HUES64 (cell line): ENCODE results near the gene PNCK.
"Not testable (repeated sequence)": the region's sequence is repeated elsewhere in the genome, so short reads cannot be mapped to it uniquely, and the experiment has no call there.

Experiments used
- H3K27ac ChIP-seq: 2 replicates; pipeline ENCODE4 v1.7.0; 2013; ENCODE audit warnings: low read depth, low read length, inconsistent platforms
- H3K27me3 ChIP-seq: 2 replicates; pipeline ENCODE4 v1.6.1; 2013; ENCODE audit warnings: mild to moderate bottlenecking, low read length; ENCODE audit not compliant: insufficient read depth
- H3K36me3 ChIP-seq: 2 replicates; pipeline ENCODE4 v1.6.1; 2013; ENCODE audit warnings: mild to moderate bottlenecking, low read length; ENCODE audit not compliant: insufficient read depth
- H3K4me1 ChIP-seq: 2 replicates; pipeline ENCODE4 v1.6.1; 2013; ENCODE audit warnings: mild to moderate bottlenecking, low read length, moderate library complexity; ENCODE audit not compliant: insufficient read depth
- H3K4me3 ChIP-seq: 2 replicates; pipeline ENCODE4 v1.5.1; 2013; ENCODE audit warnings: mild to moderate bottlenecking, low read length, moderate library complexity
- H3K9ac ChIP-seq: 2 replicates; pipeline ENCODE4 v1.6.1; 2013; ENCODE audit warnings: mild to moderate bottlenecking, low read depth, low read length
- H3K9me3 ChIP-seq: 2 replicates; pipeline ENCODE4 v1.6.1; 2013; ENCODE audit warnings: low read depth, low read length; ENCODE audit not compliant: insufficient read depth
- WGBS: fragments of 150-250, 120-280 bp; methylation state at CpG from one replicate; pipeline ENCODE4 v1.1.7; 2013; ENCODE audit warnings: missing lambda C conversion rate; 5-methylcytosine and 5-hydroxymethylcytosine counted together

PNCK gene

DNA sequence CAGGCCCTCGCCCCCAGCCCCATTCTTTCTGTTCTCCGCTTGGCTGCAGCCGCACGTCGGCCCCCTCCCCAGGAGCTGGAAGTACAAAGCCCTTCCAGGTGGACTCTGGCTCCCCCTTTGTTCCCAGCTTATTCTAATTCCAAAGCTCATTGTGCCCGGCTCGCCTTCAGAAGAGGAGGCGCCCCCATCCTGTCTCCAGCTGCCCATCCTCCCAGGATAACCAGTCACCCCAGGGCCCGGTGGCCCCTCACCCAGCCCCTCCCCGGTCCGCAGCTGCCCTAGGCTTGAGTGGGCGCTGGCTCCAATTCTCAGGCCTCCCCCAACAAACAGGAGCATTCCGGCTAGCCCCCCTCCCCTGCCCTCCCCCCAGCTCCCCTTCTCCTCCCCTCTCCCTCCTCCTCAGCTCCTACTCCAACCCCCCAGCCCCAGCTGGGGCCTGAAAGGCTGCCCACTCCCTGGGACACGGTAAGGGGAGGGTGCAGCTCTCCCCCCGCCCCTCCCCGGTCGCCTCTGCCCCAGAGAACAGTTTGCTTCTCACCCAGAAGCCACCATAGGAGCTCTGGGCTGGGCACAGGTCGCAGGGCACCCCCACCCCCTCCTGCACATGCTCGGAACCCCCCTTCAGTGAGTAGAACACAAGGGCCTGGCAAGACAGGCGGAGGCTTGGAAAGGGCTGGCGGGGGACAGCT lies 11.0 kb upstream of the PNCK start:
- Histone ChIP-seq H3K9ac (peak overlapping the region; percentile 60), H3K4me3 (peak overlapping the region; percentile 36), H3K27me3 (no peaks in the 10 kb centered on the region), H3K27ac (peak overlapping the region; percentile 92), H3K4me1 (peaks cover 22% of the 10 kb centered on the region; the same call in 1 of the 2 replicates), H3K9me3 (no peaks in the 10 kb centered on the region), H3K36me3 (no peaks in the 10 kb centered on the region)
- WGBS: 2% methylated on average over 17 of the region's 21 CpGs

DNA sequence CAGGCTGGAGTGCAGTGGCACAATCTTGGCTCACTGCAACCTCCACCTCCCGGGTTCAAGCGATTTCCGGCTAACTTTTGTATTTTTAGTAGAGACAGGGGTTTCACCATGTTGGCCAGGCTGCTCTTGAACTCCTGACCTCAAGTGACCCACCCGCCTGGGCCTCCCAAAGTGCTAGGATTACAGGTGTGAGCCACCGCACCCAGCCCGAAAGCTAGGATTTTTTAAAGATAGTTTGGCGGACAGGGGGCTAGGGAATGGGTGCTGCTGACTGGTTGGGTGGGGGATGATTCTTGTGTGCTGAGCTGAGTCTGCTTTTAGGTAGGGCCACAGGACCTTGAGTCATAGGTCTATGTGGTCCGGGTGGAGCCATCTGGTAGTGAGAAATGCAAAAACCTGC lies 9.9 kb upstream of the PNCK start:
- not testable (repeated sequence) for H3K36me3 ChIP-seq
- H3K27ac ChIP-seq: peak overlapping the region; percentile 92; the same call in 1 of the 2 replicates
- WGBS: 89% methylated on average over 8 of the region's 8 CpGs

DNA sequence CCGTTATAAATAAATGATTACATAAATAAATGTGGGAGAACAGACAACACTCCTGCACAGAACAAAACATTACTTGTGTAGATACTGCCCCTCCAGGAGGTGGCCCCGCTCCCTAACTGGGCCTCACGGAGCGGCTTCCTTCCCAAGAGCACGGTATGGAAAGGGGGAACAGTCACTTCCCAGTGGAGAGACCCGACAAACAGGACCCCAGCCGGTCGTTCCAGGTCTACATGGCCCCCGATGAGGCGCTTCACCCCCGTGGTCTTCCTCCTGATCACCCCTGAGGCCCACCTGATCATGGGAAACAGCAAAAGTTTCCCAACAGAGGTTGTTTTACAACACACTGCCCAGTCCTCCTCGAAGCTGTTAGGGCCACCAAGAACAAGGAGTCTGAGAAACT lies 7.6 kb upstream of the PNCK start:
- 88% methylated on average over 11 of the region's 12 CpGs for WGBS
- Histone ChIP-seq H3K9ac (no peak overlapping the region), H3K4me3 (no peak overlapping the region), H3K9me3 (no peaks in the 10 kb centered on the region), H3K27me3 (no peaks in the 10 kb centered on the region), H3K27ac (no peak overlapping the region), H3K4me1 (peaks cover 16% of the 10 kb centered on the region; the same call in 1 of the 2 replicates), H3K36me3 (no peaks in the 10 kb centered on the region)

More for the DNA sequence above, 9.9 kb upstream of the PNCK start:
- not testable (repeated sequence) for H3K9me3 ChIP-seq, H3K9ac ChIP-seq, H3K27me3 ChIP-seq, H3K4me3 ChIP-seq
- peaks cover 22% of the 10 kb centered on the region; the same call in 1 of the 2 replicates for H3K4me1 ChIP-seq

DNA sequence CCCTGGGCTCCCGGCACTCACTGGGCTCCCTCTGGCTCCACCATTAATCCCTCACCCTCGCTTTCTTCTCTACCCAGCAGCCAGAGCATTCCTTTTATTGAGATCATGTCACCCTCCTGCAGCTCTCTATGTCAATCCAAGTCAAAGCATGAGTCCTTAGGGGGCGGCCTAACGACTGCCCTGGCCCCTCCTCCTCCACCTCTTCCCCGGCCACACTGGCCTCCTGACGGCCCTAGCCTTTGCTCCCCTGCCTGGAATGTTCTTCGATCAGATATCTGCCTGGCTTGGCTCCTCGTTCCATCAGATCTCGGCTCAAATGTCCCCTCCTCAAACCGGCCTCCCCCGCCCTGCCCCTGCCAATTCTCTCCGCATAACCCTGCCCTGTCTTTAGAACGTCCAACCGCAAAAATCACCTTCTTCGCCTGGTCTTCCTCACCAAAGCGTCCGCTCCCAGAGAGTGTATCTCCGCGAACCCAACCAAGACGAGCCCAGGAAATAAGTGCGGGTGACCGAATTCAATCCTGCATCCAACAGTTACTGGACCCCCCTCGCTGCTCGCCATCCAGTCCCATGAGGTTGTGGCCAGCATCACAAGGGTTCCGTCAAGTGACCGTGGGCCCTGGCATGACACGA lies 722 bp upstream of the PNCK start:
- H3K27me3 ChIP-seq: peaks cover 10% of the 10 kb centered on the region
- H3K9ac ChIP-seq: no peak overlapping the region
- H3K9me3 ChIP-seq: no peaks in the 10 kb centered on the region
- H3K4me3 ChIP-seq: peak overlapping the region; percentile 28; the same call in 1 of the 2 replicates
- no peaks in the 10 kb centered on the region for H3K36me3 ChIP-seq
- H3K27ac ChIP-seq: no peak overlapping the region; the same call in 1 of the 2 replicates
- peaks cover 3% of the 10 kb centered on the region; the same call in 1 of the 2 replicates for H3K4me1 ChIP-seq
- 62% methylated on average over 27 of the region's 27 CpGs for WGBS

DNA sequence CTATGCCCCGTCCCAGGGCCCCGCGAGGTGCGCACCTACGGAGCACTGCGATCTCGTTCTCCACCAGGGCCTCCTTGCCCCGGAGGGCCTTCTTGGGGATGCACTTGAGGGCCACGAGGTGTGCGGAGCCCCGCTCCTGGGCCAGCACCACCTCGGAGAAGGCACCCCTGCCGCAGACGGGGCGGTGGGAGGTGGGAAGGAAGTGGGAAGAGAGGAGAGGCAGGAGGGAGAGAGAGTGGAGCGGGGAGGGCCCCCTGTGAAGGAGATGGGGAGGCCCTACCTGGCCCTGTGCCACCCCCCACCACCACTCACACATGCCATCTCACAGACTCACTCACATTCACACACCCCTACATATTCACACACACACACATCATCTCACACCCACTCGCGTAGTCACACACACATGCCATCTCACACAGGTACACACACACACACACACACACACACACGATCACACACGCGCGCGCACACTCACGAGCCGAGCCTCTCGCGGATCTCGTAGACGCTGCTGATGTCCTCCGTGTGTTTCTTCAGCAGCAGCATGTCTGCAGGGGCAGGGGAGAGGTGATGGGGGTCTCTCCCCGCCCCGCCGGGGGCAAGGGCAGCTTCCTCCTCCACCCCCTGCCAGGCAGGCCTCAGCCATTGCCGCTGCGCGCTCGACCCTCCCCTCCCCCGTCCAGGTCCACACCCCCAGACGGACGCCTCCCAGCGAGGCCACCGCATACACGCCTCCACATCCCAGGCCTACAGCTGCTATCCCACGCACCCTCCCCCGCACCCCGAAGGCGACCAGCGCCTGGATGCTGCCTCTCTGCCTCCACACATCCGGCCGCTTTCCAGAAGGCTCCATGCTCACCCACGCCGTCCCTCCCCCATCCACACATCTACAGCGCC lies 834 bp downstream of the PNCK start:
- 50% methylated on average over 47 of the region's 53 CpGs for WGBS
- no peak overlapping the region for H3K4me3 ChIP-seq
- H3K27me3 ChIP-seq: peaks cover 10% of the 10 kb centered on the region
- H3K27ac ChIP-seq: no peak overlapping the region
- peaks cover 3% of the 10 kb centered on the region; the same call in 1 of the 2 replicates for H3K4me1 ChIP-seq
- H3K9ac ChIP-seq: no peak overlapping the region
- no peaks in the 10 kb centered on the region for H3K36me3 ChIP-seq
- H3K9me3 ChIP-seq: no peaks in the 10 kb centered on the region

DNA sequence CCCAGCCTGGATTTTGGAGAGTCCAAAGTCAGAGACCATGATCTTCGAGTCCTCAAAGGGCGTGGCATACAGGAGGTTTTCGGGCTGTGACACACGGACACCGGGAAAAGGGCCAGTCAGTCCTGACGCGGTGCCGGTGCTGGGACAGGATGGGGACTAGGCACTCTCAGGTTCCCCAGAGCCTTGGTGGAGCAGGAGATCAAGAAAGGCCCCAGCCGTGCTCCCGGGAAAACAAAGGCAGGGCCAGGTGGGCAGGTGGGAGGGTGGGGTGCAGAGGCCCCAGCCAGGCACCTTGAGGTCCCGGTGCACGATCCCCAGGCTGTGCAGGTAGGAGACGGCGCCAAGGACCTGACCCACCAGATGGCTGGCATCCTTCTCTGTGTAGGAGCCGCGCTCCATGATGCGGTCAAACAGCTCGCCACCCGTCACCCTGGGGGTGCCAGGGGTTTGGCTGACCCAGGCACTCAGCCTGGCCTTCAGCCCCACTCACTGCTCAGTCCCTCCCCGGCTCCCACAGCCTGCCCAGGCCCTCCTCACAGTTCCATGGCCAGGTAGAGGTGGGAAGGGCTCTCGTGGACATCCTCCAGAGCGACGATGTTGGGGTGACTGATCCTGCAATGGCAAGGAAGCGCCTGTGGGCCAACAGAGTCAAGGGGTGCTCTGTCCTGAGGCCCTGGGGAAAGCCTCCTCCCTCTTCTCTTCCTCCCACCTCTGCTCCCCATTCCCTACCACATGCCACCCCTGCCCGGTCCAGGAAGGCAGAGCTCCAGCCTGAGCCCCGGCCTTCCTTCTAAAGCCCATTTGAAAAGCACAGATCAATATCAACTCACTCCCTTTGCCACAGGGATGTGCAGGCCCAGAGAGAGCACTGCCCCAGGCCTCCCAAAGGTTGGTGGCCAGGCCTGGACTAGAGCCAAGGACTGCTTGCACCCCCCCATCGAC lies 1.8 kb downstream of the PNCK start:
- Histone ChIP-seq H3K9me3 (no peaks in the 10 kb centered on the region), H3K27ac (no peak overlapping the region), H3K36me3 (no peaks in the 10 kb centered on the region), H3K4me1 (peaks cover 3% of the 10 kb centered on the region; the same call in 1 of the 2 replicates), H3K4me3 (no peak overlapping the region), H3K27me3 (peaks cover 10% of the 10 kb centered on the region), H3K9ac (no peak overlapping the region)
- WGBS: 93% methylated on average over 26 of the region's 27 CpGs

DNA sequence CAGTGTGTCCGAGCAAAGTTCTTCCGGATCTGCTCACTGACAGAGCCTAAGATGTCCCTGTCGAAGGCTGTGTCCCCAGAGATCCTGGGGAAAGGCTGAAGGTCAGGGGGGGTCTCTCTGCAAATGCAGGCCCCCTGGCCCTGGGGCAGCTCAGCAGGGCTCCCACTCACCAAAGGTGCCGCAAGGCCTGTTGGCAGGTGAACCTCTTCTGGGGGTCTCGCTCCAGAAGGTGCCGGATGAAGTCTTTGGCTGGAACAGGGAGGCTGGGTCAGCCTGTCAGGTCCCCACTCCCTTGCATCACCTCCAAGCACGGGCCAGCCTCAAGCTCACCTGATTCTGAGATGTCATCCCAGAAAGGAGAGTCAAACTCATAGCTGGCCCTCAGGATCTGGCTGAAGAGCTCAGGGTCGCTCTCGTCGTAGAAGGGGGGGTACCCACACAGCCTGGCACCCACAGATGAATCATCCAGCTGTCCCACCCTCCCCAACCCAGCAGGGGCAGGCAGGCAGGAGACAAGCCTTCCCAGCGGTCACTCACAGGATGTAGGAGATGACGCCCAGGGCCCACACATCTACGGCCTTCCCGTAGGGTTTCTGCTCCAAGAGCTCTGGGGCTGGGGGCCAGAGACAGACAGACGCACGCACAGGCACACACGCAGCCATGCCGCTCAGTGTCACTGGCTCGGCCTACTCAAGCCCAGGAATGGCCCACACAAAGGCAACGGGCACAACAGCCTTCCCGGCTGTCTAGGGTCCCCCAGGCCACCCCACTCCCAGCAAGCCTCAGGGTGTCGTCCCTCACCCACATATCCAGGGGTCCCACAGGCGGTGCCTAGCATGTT lies 2.6 kb downstream of the PNCK start:
- peaks cover 10% of the 10 kb centered on the region for H3K27me3 ChIP-seq
- no peak overlapping the region for H3K9ac ChIP-seq
- peaks cover 3% of the 10 kb centered on the region; the same call in 1 of the 2 replicates for H3K4me1 ChIP-seq
- no peaks in the 10 kb centered on the region for H3K36me3 ChIP-seq
- no peak overlapping the region for H3K27ac ChIP-seq
- WGBS: 94% methylated on average over 23 of the region's 23 CpGs
- no peaks in the 10 kb centered on the region for H3K9me3 ChIP-seq
- H3K4me3 ChIP-seq: no peak overlapping the region

DNA sequence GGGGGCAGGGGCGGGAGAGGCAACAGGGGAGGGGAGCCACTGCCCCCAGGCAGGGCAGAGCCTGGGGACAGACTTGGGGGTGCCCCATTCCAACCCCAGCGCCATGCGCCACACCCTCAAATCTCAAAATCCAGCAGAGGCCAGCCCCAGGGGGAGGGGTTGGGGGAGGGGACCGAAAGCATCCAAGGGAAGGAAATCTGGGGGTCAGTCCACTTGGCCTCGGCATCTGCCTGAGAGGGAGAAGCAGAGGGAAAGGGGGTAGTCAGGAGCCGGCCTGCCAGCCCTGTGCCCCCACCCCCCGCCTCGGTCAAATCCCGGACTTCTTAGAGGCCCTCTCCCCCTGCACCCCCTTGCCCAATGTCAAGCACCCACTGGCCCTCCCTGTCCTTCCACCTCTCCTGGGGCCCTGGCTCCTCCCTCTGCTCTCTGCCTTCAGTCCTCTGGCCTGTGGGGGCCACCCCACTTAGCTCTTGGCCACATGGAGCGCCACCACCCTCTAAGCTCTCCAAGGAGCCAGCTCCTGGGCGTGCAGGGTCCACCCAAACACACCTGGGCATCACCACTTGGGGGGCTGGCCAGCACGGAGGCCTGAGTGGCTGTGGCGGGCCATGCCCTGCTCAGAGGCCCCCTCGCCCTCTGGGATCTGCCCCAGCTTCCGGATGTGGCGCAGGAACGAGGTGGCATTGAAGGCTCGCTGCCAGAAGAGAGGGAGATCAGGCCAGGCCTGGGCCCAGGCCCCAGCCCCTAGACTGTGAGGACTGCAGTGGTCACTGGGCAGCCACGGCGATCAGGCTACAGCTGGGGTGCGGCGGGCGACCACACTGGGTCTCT lies 3.5 kb downstream of the PNCK start:
- 90% methylated on average over 20 of the region's 23 CpGs for WGBS

DNA sequence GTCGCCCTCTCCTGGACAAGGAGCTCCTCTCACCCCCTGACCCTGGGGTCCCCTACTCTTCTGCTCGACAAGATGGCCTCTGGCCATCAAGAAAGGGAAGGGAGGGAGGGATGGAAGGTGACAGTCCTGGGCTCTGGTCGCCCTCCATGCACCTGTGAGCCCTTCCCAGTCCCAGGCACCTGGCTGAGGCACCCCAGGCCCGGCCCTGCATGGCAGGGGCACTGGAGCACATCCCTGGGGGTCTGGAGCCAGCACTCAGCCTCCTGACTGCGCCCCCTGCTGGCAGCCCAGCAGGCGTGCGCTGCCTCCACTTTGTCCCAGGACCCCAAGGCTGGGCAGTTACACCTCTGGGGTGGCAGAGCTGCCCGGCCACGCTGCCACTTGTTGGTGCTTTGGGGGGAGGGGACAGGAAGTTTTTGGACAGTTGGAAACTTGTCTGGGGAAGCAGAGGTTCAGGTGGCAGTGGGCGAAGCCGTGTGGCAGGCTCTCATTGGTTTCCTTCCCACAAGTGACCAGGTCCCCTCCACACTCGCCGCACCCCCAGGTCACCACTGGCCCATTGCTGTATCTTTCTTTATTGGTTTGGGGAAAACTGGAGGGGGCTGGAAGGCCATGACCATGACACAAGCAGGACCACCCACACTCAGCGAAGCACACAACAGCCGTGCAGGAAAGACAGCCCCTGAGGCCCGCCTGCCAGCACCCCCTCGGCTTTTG lies 4.3 kb downstream of the PNCK start:
- Histone ChIP-seq H3K4me3 (no peak overlapping the region), H3K4me1 (no peaks in the 10 kb centered on the region), H3K9me3 (no peaks in the 10 kb centered on the region), H3K27me3 (peaks cover 13% of the 10 kb centered on the region), H3K9ac (no peak overlapping the region), H3K36me3 (no peaks in the 10 kb centered on the region), H3K27ac (no peak overlapping the region)
- WGBS: 70% methylated on average over 11 of the region's 17 CpGs

More for the DNA sequence above, 3.5 kb downstream of the PNCK start:
- Histone ChIP-seq H3K27ac (no peak overlapping the region), H3K9ac (no peak overlapping the region), H3K27me3 (peaks cover 10% of the 10 kb centered on the region), H3K4me3 (no peak overlapping the region), H3K9me3 (no peaks in the 10 kb centered on the region), H3K36me3 (no peaks in the 10 kb centered on the region), H3K4me1 (peaks cover 3% of the 10 kb centered on the region; the same call in 1 of the 2 replicates)
